Chondrocyte (in vitro differentiated cells): Measurements from ENCODE around the gene DAPK1. TPM values are rescaled to one million over a fixed set of nuclear protein-coding genes. Genes with fewer than 3 reads are reported as not detected.
A peak's percentile ranks its signal among the peaks of the same experiment; 100 is the strongest.

Experiments used
- DNase-seq: peaks from one replicate; pipeline ENCODE4 v3.0.0; 2021; ENCODE audit warnings: mixed read lengths, low spot score
- H3K27ac Mint-ChIP-seq: one replicate; pipeline ENCODE4 v1.8.0; 2021; ENCODE audit warnings: mild to moderate bottlenecking, moderate library complexity, mixed read lengths; ENCODE audit not compliant: unreplicated experiment
- H3K27me3 Mint-ChIP-seq: 2 replicates; pipeline ENCODE4 v1.8.0; 2021; ENCODE audit warnings: low read depth, mixed read lengths
- H3K36me3 Mint-ChIP-seq: 2 replicates; pipeline ENCODE4 v1.8.0; 2021; ENCODE audit warnings: low read depth, mixed read lengths
- H3K4me1 Mint-ChIP-seq: 2 replicates; pipeline ENCODE4 v1.8.0; 2021; ENCODE audit warnings: low read depth, mild to moderate bottlenecking, mixed read lengths
- H3K4me3 Mint-ChIP-seq: one replicate; pipeline ENCODE4 v1.8.0; 2021; ENCODE audit warnings: mild to moderate bottlenecking, moderate library complexity, mixed read lengths; ENCODE audit not compliant: unreplicated experiment
- H3K9me3 Mint-ChIP-seq: 2 replicates; pipeline ENCODE4 v1.8.0; 2021; ENCODE audit warnings: low read depth, mixed read lengths
- total RNA-seq: library from RNA; stranded (reverse); gene quantifications from 3 replicates; pipeline ENCODE4 v1.2.1, GENCODE V29; 2021
- TF ChIP-seq, protein P1 (sequence below): fragments of 200-600 bp; sonication (generic); IDR thresholded peaks from 2 replicates; pipeline ENCODE4 v1.5.0; 2021; ENCODE audit warnings: antibody characterized with exemption, mild to moderate bottlenecking, moderate library complexity

DAPK1 gene
- total RNA-seq, 1 donor from 2014 or later: 87.9 TPM

DNA sequence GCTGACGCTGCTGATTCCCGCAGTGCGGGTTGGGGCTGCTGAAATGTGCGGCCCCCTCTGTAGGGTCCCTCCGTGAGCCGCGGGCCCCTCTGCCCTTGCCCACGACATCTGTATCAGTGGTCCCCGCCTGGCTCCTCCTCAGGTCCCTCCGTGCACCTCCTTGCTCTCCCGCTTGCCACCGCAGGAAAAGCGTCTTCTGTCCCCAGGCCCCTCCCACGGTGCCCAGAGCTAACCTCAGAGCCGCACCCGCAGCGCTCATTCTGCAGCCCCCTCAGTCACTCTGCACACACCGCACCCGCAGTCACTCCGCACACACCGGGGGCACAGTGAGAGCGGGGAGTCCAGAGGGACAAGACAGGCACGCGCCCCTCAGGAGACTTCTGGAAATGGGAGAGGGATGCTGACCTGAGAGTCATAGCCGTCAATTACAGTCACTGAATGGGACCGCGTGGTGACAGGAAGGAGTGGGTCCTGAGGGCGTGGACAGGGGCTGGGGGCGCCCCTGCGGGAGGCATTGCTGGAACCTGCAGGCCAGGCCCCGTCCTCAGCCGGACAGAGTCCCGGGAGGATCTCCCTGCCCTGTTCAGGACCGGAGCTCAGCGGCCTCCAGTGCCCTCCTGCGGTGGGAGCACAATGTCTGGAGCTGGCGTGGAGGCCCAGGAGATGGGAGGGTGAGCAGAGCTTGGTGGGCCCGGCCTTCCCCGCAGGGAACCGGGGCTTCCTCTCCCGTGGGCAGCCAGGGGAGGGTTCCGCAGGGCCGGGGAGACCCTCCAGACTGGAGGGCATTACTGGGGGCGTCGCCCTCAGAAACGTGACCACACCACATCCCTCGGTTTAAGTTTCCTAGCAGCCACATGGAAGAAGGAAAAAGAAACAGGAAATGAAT lies 162.1 kb downstream of the DAPK1 start:
- DNase-seq: peak; percentile 87
- Mint-ChIP-seq H3K9me3 (no peaks in the 10 kb centered on the region), H3K4me1 (peaks cover 56% of the 10 kb centered on the region), H3K27me3 (no peaks in the 10 kb centered on the region), H3K27ac (peak overlapping the region; percentile 22), H3K36me3 (peaks cover 24% of the 10 kb centered on the region), H3K4me3 (no peak overlapping the region)
- TF ChIP-seq, protein P1, sequence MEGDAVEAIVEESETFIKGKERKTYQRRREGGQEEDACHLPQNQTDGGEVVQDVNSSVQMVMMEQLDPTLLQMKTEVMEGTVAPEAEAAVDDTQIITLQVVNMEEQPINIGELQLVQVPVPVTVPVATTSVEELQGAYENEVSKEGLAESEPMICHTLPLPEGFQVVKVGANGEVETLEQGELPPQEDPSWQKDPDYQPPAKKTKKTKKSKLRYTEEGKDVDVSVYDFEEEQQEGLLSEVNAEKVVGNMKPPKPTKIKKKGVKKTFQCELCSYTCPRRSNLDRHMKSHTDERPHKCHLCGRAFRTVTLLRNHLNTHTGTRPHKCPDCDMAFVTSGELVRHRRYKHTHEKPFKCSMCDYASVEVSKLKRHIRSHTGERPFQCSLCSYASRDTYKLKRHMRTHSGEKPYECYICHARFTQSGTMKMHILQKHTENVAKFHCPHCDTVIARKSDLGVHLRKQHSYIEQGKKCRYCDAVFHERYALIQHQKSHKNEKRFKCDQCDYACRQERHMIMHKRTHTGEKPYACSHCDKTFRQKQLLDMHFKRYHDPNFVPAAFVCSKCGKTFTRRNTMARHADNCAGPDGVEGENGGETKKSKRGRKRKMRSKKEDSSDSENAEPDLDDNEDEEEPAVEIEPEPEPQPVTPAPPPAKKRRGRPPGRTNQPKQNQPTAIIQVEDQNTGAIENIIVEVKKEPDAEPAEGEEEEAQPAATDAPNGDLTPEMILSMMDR: no peak

DNA sequence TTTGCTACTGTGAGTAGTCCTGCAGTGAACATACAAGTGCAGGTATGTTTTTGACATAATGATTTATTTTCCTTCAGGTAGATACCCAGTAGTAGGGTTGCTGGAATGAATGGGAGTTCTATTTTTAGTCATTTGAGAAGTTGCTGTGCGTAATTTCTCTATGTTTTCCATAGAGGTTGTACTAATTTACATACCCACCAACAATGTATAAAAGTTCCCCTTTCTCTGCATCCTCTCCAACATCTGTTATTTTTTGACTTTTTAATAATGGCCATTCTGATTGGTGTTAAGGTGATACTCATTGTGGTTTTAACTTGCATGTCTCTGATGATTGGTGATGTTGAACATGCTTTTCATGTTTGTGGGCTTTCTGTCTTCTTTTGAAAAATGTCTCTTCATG lies 163.6 kb downstream of the DAPK1 start:
- Mint-ChIP-seq H3K9me3 (no peaks in the 10 kb centered on the region), H3K4me3 (no peak overlapping the region), H3K27me3 (no peaks in the 10 kb centered on the region), H3K4me1 (peaks cover 49% of the 10 kb centered on the region), H3K36me3 (peaks cover 27% of the 10 kb centered on the region), H3K27ac (peak overlapping the region; percentile 74)
- TF ChIP-seq, protein P1: no peak
- DNase-seq: no peak

DNA sequence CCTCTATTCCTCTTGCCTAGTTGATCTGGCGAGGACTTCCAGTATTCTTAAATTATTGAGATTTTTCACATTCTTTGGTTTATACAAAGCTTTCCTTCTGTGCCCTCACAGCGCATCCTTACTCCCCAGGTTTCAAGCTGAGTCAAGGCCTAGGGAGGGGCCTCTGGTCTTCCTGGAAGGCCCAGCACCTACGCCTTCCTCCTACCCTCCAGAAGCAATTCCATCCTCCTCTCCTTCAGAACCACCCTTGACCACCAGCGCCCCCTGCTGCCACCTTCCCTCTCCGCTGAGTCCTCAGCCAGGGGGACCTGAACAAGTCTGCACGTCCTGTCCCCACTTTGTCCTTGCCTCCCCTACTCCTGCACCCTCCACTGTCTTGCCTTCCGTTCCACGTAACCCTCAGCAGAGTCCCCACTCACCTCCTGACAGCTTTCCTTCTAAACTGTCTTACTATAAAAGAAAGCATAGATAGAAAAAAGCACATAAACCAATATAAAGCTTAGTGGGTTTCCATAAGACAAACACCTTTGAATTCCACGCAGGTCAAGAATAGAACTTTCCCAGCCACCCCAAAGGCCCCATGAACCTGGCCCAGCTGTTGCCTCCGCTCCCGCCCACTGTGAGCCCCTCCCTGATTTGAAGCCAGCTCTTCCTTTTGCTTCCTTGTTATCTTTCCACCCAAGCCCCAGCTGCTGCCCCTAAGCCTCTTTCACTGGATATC lies 165.3 kb downstream of the DAPK1 start:
- Mint-ChIP-seq H3K4me1 (peaks cover 34% of the 10 kb centered on the region), H3K4me3 (no peak overlapping the region), H3K27me3 (no peaks in the 10 kb centered on the region), H3K9me3 (peaks cover 2% of the 10 kb centered on the region), H3K27ac (peak overlapping the region; percentile 84), H3K36me3 (peaks cover 35% of the 10 kb centered on the region)
- TF ChIP-seq, protein P1: peak; percentile 92
- DNase-seq: no peak

DNA sequence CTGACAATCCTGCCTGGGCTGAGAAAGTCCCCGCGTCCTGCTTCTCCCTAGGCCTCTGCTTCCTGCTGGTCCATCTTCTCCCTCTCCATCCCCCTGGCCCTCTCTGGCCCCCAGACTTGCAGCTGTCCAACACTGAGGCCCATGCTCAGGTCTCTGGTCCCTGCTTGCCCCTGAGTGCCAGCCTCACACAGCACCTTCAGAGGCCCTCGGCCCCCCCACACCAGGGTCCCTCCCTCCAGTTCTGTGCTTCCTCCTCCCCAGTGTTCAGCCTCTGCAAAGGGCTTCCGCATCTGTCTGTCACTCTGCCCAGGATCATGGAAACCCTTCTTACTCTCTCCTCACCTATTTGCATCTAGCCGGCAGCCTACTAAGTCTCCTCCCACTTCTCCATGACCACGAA lies 165.9 kb downstream of the DAPK1 start:
- H3K4me1 Mint-ChIP-seq: peaks cover 30% of the 10 kb centered on the region
- H3K4me3 Mint-ChIP-seq: no peak overlapping the region
- peak overlapping the region; percentile 84 for H3K27ac Mint-ChIP-seq
- TF ChIP-seq, protein P1: no peak
- peaks cover 2% of the 10 kb centered on the region for H3K9me3 Mint-ChIP-seq
- DNase-seq: no peak
- peaks cover 35% of the 10 kb centered on the region for H3K36me3 Mint-ChIP-seq
- H3K27me3 Mint-ChIP-seq: no peaks in the 10 kb centered on the region
